ENCODE results near the gene C19orf44. TPM values are rescaled to one million over a fixed set of nuclear protein-coding genes. Genes with fewer than 3 reads are reported as not detected.

Gene C19orf44
- polyA plus RNA-seq, 2 donors = 1.6 to 2.5 TPM

DNA sequence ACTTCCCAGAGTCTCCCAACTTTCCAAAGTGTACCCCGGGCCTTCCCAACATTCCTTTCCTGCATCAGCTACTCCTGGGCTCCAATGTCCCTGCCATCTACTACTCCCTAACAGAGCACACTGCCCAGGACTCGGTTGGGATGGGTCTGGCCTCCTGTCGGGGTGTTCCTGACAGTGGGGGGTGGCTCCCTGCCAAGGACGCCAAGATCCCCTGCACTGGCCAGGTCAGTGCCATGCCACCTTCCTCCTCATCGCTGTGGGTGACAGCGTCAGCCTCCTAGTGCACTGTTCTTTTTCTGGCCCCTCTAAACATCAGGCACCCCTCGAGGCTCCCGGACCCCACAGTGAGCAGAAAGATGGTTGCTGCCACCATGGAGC lies 38.3 kb upstream of the C19orf44 start:
- 54 to 56% methylated on average over 8 of the region's 8 CpGs for WGBS, 2 donors
- Histone ChIP-seq H3K27me3 (ENCODE audit: control insufficient read depth in 1 of 2, insufficient read depth in 2 of 2, low read length in 2 of 2) (no peaks in the 10 kb centered on the region), H3K27ac (ENCODE audit: low read depth in 2 of 2, low read length in 1 of 2) (no peak overlapping the region), H3K36me3 (ENCODE audit: control insufficient read depth in 2 of 2, insufficient read depth in 2 of 2, low read length in 1 of 2) (peaks cover 0 to 3% of the 10 kb centered on the region in 2 donors), H3K9me3 (ENCODE audit: control insufficient read depth in 2 of 2, insufficient read depth in 1 of 2, low read depth in 1 of 2, low read length in 1 of 2) (no peaks in the 10 kb centered on the region), H3K4me3 (ENCODE audit: low read depth in 1 of 2, low read length in 2 of 2) (no peak overlapping the region), H3K4me1 (ENCODE audit: control insufficient read depth in 2 of 2, insufficient read depth in 2 of 2, low read length in 1 of 2) (peaks cover 13 to 27% of the 10 kb centered on the region in 2 donors)

DNA sequence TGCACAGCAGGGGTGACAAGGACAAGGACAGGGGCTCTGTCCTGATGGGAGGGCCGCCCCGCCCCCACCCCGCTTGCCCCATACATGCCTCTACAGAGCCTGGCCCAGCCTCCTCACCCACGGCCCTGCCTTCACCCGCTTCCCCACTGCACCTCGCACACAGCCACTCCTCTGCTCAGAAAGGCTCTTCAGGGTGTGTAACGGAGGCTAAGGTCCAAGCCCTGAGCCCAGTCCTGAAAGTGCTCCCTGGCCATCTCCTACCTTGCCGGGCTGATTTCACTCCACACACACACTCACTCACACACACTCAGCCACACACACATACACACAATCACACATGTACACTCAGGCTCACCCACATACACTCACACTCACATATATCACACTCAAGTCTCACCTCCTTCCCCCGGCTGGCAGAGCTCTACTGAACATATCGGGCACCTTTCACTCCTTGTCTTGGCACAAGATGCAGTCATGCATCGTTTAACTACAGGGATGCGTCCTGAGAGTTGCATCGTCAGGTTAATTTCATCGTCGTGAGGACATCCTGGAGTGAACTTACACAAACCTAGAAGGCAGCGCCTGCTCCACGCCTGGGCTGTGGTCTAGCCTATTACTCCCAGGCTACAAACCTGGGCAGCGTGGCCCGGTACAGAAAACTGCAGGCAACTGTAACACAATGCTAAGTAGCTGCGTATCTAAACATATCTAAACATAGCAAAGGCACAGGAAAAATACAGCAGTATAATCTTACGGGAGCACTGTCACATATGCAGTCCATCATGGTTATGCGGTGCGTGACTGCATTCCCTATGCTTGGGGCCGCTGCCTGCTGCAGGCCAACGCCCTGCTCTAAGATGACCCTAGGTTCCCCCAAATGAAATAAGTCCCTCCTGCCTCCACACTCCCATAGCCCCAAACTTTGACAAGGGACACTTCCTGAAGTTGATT lies 37.5 kb upstream of the C19orf44 start:
- Histone ChIP-seq H3K27me3 (ENCODE audit: control insufficient read depth in 1 of 2, insufficient read depth in 2 of 2, low read length in 2 of 2) (no peaks in the 10 kb centered on the region), H3K36me3 (ENCODE audit: control insufficient read depth in 2 of 2, insufficient read depth in 2 of 2, low read length in 1 of 2) (peaks cover 0 to 3% of the 10 kb centered on the region in 2 donors), H3K4me1 (ENCODE audit: control insufficient read depth in 2 of 2, insufficient read depth in 2 of 2, low read length in 1 of 2) (peaks cover 13 to 31% of the 10 kb centered on the region in 2 donors), H3K4me3 (ENCODE audit: low read depth in 1 of 2, low read length in 2 of 2) (no peak overlapping the region), H3K9me3 (ENCODE audit: control insufficient read depth in 2 of 2, insufficient read depth in 1 of 2, low read depth in 1 of 2, low read length in 1 of 2) (no peaks in the 10 kb centered on the region), H3K27ac (ENCODE audit: low read depth in 2 of 2, low read length in 1 of 2) (no peak overlapping the region)
- WGBS, 2 donors = 56 to 72% methylated on average over 24 to 25 of the region's 25 CpGs

DNA sequence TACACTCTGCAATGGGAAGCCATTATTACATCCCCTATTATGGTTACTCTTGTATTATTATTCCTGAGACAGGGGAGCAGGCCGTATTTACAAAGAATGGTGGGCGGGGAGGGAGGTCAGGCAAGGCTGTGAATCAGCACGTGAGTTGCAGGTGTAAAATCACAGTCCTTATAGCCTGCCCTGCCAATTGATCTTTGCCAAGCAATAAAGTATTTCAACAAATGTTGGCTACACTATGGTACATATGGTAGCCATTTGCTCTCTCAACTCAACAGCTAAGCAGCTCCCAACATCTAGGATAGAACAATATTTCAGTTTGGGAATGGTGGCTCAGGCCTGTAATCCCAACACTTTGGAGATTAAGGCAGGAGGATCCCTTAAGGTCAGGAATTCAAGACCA lies 36.5 kb upstream of the C19orf44 start:
- WGBS, 2 donors = 62 to 82% methylated on average over 3 of the region's 3 CpGs
- no peaks in the 10 kb centered on the region for H3K9me3 ChIP-seq (ENCODE audit: control insufficient read depth in 2 of 2, insufficient read depth in 1 of 2, low read depth in 1 of 2, low read length in 1 of 2)
- H3K27me3 ChIP-seq (ENCODE audit: control insufficient read depth in 1 of 2, insufficient read depth in 2 of 2, low read length in 2 of 2) = no peaks in the 10 kb centered on the region
- H3K27ac ChIP-seq (ENCODE audit: low read depth in 2 of 2, low read length in 1 of 2) = no peak overlapping the region
- H3K4me1 ChIP-seq (ENCODE audit: control insufficient read depth in 2 of 2, insufficient read depth in 2 of 2, low read length in 1 of 2) = peaks cover 13 to 31% of the 10 kb centered on the region in 2 donors
- H3K36me3 ChIP-seq (ENCODE audit: control insufficient read depth in 2 of 2, insufficient read depth in 2 of 2, low read length in 1 of 2) = peaks cover 0 to 3% of the 10 kb centered on the region in 2 donors
- H3K4me3 ChIP-seq (ENCODE audit: low read depth in 1 of 2, low read length in 2 of 2) = no peak overlapping the region

DNA sequence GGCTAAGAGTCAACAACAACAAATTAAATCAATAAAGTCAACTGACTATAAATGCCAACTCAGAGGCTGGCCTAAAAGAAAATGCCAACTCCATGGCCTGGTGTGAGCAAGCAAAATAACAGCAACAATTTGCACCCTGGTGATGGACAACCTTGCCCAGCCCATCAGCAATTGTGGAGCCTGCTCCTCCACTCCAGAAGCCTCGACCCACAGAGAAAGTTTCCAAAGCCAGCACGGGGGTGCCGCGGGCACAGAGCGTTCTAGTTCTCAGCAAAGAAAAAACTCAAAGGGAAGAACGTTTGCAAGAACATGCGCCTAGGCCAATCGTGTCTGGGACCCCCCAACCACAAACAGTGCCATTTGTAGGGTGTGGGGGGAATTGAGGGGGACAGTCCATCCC lies 35.7 kb upstream of the C19orf44 start:
- no peaks in the 10 kb centered on the region for H3K27me3 ChIP-seq (ENCODE audit: control insufficient read depth in 1 of 2, insufficient read depth in 2 of 2, low read length in 2 of 2)
- H3K36me3 ChIP-seq (ENCODE audit: control insufficient read depth in 2 of 2, insufficient read depth in 2 of 2, low read length in 1 of 2) = peaks cover 0 to 7% of the 10 kb centered on the region in 2 donors
- peaks cover 13 to 31% of the 10 kb centered on the region in 2 donors for H3K4me1 ChIP-seq (ENCODE audit: control insufficient read depth in 2 of 2, insufficient read depth in 2 of 2, low read length in 1 of 2)
- no peaks in the 10 kb centered on the region for H3K9me3 ChIP-seq (ENCODE audit: control insufficient read depth in 2 of 2, insufficient read depth in 1 of 2, low read depth in 1 of 2, low read length in 1 of 2)
- no peak overlapping the region for H3K27ac ChIP-seq (ENCODE audit: low read depth in 2 of 2, low read length in 1 of 2)
- H3K4me3 ChIP-seq (ENCODE audit: low read depth in 1 of 2, low read length in 2 of 2) = no peak overlapping the region
- 81 to 86% methylated on average over 8 of the region's 8 CpGs for WGBS, 2 donors

DNA sequence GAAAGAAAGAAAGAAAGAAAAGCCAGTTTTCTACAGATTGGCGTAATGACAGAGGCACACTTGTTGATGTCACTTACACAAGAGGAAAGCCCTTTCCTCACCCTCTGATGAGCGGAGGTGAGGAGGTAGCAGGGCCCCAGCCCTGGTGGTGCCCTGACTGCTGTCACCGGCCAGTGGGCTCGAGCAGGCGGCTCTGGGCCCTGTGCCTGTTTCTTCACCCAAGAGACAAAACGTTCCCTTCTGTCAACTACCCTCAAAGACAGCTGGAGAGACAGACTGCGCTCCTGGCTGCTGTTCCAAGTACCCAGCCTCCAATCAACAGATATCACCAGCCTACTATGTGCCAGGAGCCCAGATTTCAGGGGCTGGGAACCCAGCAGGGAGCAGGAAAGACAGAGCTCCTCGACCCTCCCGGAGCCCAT lies 34.6 kb upstream of the C19orf44 start:
- Histone ChIP-seq H3K4me3 (ENCODE audit: low read depth in 1 of 2, low read length in 2 of 2) (no peak overlapping the region), H3K27ac (ENCODE audit: low read depth in 2 of 2, low read length in 1 of 2) (no peak overlapping the region), H3K36me3 (ENCODE audit: control insufficient read depth in 2 of 2, insufficient read depth in 2 of 2, low read length in 1 of 2) (peaks cover 0 to 7% of the 10 kb centered on the region in 2 donors), H3K4me1 (ENCODE audit: control insufficient read depth in 2 of 2, insufficient read depth in 2 of 2, low read length in 1 of 2) (peaks cover 13 to 29% of the 10 kb centered on the region in 2 donors), H3K27me3 (ENCODE audit: control insufficient read depth in 1 of 2, insufficient read depth in 2 of 2, low read length in 2 of 2) (no peaks in the 10 kb centered on the region), H3K9me3 (ENCODE audit: control insufficient read depth in 2 of 2, insufficient read depth in 1 of 2, low read depth in 1 of 2, low read length in 1 of 2) (no peaks in the 10 kb centered on the region)
- WGBS, 2 donors = 84 to 86% methylated on average over 9 of the region's 9 CpGs

DNA sequence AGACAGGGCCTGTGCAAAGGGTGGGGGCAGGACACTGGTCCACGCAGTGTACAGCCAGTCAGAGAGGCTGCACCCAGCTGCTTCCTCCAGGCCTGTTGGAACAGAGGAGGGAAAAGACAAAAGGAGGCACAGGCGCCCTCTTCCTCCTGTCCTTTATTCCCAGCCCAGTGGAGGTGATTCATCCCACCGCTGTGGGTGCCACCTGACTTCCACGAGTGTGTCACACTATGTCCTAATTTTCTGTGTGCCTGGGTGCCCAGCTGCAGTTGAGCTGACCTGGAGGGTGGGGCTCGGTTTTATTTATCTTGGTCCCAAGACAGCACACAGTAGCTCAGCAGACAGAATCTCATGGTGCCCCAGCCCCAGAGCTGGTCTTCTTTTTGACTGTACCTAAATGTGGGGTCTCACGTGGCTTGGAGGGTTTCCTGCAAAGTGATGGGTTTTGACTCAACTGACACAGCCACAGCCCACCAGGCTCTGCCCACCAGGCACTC lies 33.4 kb upstream of the C19orf44 start:
- no peak overlapping the region for H3K4me3 ChIP-seq (ENCODE audit: low read depth in 1 of 2, low read length in 2 of 2)
- H3K27me3 ChIP-seq (ENCODE audit: control insufficient read depth in 1 of 2, insufficient read depth in 2 of 2, low read length in 2 of 2) = no peaks in the 10 kb centered on the region
- peak overlapping the region; percentile 77 to 82 for H3K27ac ChIP-seq (ENCODE audit: low read depth in 2 of 2, low read length in 1 of 2)
- WGBS, 2 donors = 54 to 62% methylated on average over 6 of the region's 6 CpGs
- peaks cover 8 to 17% of the 10 kb centered on the region in 2 donors for H3K4me1 ChIP-seq (ENCODE audit: control insufficient read depth in 2 of 2, insufficient read depth in 2 of 2, low read length in 1 of 2)
- H3K36me3 ChIP-seq (ENCODE audit: control insufficient read depth in 2 of 2, insufficient read depth in 2 of 2, low read length in 1 of 2) = peaks cover 0 to 7% of the 10 kb centered on the region in 2 donors
- no peaks in the 10 kb centered on the region for H3K9me3 ChIP-seq (ENCODE audit: control insufficient read depth in 2 of 2, insufficient read depth in 1 of 2, low read depth in 1 of 2, low read length in 1 of 2)

DNA sequence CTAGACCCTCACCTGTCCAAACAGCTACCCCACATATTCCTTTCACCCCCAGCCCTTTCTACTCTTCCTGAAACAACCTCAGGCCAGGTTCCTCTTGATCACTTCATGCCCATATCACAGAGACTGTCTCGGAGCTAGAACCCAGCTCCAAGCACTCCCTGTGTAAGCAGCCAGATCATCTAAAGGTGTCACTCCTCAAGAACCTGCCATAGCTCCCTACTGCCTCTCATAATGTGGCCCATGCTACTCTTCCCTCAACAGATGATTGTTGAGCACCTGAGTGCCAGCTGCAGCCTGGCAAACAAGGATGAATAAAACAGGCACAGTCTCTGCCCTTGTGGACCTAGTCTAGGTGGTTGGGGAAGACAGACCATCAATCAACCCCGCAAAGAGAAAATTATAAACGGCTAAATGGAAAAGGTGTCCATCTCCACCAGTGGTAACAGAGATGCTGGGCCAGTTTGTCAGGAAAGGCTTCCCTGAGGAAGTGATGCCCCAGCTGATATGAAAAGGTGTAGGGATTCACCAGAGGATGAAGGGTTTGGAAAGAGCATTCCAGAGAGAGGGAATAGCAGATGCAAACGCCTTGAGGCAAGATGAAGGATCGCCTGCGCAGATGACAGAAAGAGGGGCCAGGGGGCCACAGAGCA lies 32.7 kb upstream of the C19orf44 start:
- Histone ChIP-seq H3K27ac (ENCODE audit: low read depth in 2 of 2, low read length in 1 of 2) (peak overlapping the region in 1 of 2 donors; percentile 82), H3K27me3 (ENCODE audit: control insufficient read depth in 1 of 2, insufficient read depth in 2 of 2, low read length in 2 of 2) (no peaks in the 10 kb centered on the region), H3K36me3 (ENCODE audit: control insufficient read depth in 2 of 2, insufficient read depth in 2 of 2, low read length in 1 of 2) (peaks cover 0 to 7% of the 10 kb centered on the region in 2 donors), H3K4me1 (ENCODE audit: control insufficient read depth in 2 of 2, insufficient read depth in 2 of 2, low read length in 1 of 2) (peaks cover 7 to 13% of the 10 kb centered on the region in 2 donors), H3K9me3 (ENCODE audit: control insufficient read depth in 2 of 2, insufficient read depth in 1 of 2, low read depth in 1 of 2, low read length in 1 of 2) (no peaks in the 10 kb centered on the region), H3K4me3 (ENCODE audit: low read depth in 1 of 2, low read length in 2 of 2) (no peak overlapping the region)
- WGBS, 2 donors = 77 to 81% methylated on average over 6 of the region's 6 CpGs

DNA sequence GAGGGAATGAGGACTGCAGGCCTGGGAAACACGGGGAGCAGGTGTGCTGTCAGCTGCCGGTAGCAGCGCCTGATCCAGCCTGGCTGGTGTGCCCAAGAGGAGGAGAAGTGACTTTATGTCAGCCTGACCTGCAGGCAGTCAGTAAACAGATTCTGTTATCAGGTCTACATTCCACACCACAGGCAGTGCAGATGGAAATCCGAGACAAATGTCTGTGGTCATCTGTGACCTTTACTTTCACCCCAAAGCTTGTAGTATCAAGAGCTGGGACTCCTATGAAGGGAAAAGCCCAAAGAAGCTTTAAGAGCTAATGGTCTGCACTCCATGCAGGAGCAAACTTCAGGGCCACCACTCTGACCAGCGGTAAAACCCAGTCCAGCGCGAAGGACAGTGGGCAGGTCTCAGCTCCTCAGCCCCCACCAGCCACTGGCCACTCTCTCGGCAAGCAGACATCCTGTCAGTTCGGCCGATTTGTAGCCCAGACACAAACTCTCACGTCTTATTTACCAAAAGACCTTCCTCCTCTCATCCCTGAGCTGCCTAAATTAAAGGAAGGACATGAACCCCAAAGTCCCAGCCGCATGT lies 32.1 kb upstream of the C19orf44 start:
- no peaks in the 10 kb centered on the region for H3K27me3 ChIP-seq (ENCODE audit: control insufficient read depth in 1 of 2, insufficient read depth in 2 of 2, low read length in 2 of 2)
- peaks cover 0 to 7% of the 10 kb centered on the region in 2 donors for H3K36me3 ChIP-seq (ENCODE audit: control insufficient read depth in 2 of 2, insufficient read depth in 2 of 2, low read length in 1 of 2)
- H3K4me1 ChIP-seq (ENCODE audit: control insufficient read depth in 2 of 2, insufficient read depth in 2 of 2, low read length in 1 of 2) = peaks cover 3 to 10% of the 10 kb centered on the region in 2 donors
- 70 to 77% methylated on average over 12 of the region's 12 CpGs for WGBS, 2 donors
- no peaks in the 10 kb centered on the region for H3K9me3 ChIP-seq (ENCODE audit: control insufficient read depth in 2 of 2, insufficient read depth in 1 of 2, low read depth in 1 of 2, low read length in 1 of 2)
- no peak overlapping the region for H3K4me3 ChIP-seq (ENCODE audit: low read depth in 1 of 2, low read length in 2 of 2)
- peak overlapping the region in 1 of 2 donors; percentile 40 for H3K27ac ChIP-seq (ENCODE audit: low read depth in 2 of 2, low read length in 1 of 2)

DNA sequence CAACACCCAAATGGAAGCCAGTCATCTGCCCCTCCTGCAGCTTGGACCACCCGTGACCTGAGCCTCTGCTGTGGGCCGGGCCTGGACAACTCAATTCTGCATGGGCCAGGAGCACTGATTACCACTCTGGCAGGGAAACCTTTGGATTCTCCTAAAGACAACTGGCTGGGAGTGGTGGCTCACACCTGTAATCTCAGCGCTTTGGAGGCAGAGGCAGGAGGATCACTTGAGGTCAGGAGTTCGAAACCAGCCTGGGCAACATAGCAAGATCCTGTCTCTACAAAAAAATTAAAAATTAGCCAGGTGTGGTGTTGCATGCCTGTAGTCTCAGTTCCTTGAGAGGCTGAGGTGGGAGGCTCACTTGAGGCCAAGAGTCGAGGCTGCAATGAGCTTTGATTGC lies 31.0 kb upstream of the C19orf44 start:
- H3K27me3 ChIP-seq (ENCODE audit: control insufficient read depth in 1 of 2, insufficient read depth in 2 of 2, low read length in 2 of 2) = no peaks in the 10 kb centered on the region
- peaks cover 3 to 7% of the 10 kb centered on the region in 2 donors for H3K4me1 ChIP-seq (ENCODE audit: control insufficient read depth in 2 of 2, insufficient read depth in 2 of 2, low read length in 1 of 2)
- WGBS, 2 donors = 95 to 96% methylated on average over 5 of the region's 5 CpGs
- no peak overlapping the region for H3K4me3 ChIP-seq (ENCODE audit: low read depth in 1 of 2, low read length in 2 of 2)
- no peak overlapping the region for H3K27ac ChIP-seq (ENCODE audit: low read depth in 2 of 2, low read length in 1 of 2)
- H3K9me3 ChIP-seq (ENCODE audit: control insufficient read depth in 2 of 2, insufficient read depth in 1 of 2, low read depth in 1 of 2, low read length in 1 of 2) = no peaks in the 10 kb centered on the region
- H3K36me3 ChIP-seq (ENCODE audit: control insufficient read depth in 2 of 2, insufficient read depth in 2 of 2, low read length in 1 of 2) = peaks cover 0 to 7% of the 10 kb centered on the region in 2 donors

Data from esophagus (tissue), 2 donors.